Esophagus squamous epithelium (tissue), 5 donors: ENCODE data around the gene PRRX1. TPM values are rescaled to one million over a fixed set of nuclear protein-coding genes. Genes with fewer than 3 reads are reported as not detected.

ENCODE experiments used
- DNase-seq: peaks from one replicate; lab custom pipeline; 2025; lab: John Stamatoyannopoulos, UW
- H3K27ac ChIP-seq, 4 donors: fragments of 200-600 bp; sonication (generic); one replicate each; pipeline ENCODE4 v1.5.1; 2016 to 2019; ENCODE audit warnings: mild to moderate bottlenecking in 1 of 4
- H3K27me3 ChIP-seq, 4 donors: fragments of 200-600 bp; sonication (generic); 1 replicate in 3 of 4; 2 replicates in 1 of 4; pipeline versions ENCODE4 v1.5.1 to v1.6.0; 2017 to 2021; ENCODE audit warnings: antibody characterized with exemption in 1 of 4
- H3K36me3 ChIP-seq, 3 donors: fragments of 200-600 bp; sonication (generic); one replicate each; pipeline ENCODE4 v1.5.1; 2016 to 2019
- H3K4me1 ChIP-seq, 3 donors: fragments of 200-600 bp; sonication (generic); one replicate each; pipeline ENCODE4 v1.5.1; 2017 to 2019
- H3K4me3 ChIP-seq, 4 donors: fragments of 200-600 bp; sonication (generic); 1 replicate in 3 of 4; 2 replicates in 1 of 4; pipeline ENCODE4 v1.5.1; 2016 to 2019; ENCODE audit warnings: mild to moderate bottlenecking in 2 of 4, moderate library complexity in 1 of 4
- H3K9me3 ChIP-seq, 3 donors: fragments of 200-600 bp; sonication (generic); one replicate each; pipeline ENCODE4 v1.5.1; 2016 to 2019
- CTCF ChIP-seq, 6 experiments: fragments of 450-650 bp in 4 of 6; fragments of 200-600 bp in 2 of 6; sonication (generic) in 2 of 6; IDR thresholded peaks; one replicate each; pipeline ENCODE4 v1.5.1; 2016 to 2019; ENCODE audit warnings: antibody characterized with exemption in 6 of 6, mild to moderate bottlenecking in 4 of 6, moderate library complexity in 4 of 6
- POLR2A ChIP-seq, 4 donors: fragments of 450-650 bp; IDR thresholded peaks; one replicate each; pipeline ENCODE4 v1.6.1; 2017; ENCODE audit warnings: antibody characterized with exemption in 4 of 4, mild to moderate bottlenecking in 4 of 4, moderate library complexity in 3 of 4
- WGBS, 2 donors: methylation state at CpG; one replicate each; pipeline ENCODE4 v1.1.5; 2018; 5-methylcytosine and 5-hydroxymethylcytosine counted together
- intact Hi-C: fragments of 100-400 bp; cut with DNase I; formaldehyde crosslinking; loops from one replicate; pipeline ENCODE4 v1.15.0; 2022
- total RNA-seq, 4 donors: library from RNA; depleted of rRNA; stranded (reverse); fragments of >200 nt; gene quantifications; one replicate each; pipeline ENCODE4 v1.1.0, GENCODE V29; 2016
- donor health status: DM: yes; HTN: yes; CAD: no.

Gene PRRX1
- total RNA-seq, 4 donors from 2014 or later, result 2.2 to 20.4 (median 10.3) TPM

DNA sequence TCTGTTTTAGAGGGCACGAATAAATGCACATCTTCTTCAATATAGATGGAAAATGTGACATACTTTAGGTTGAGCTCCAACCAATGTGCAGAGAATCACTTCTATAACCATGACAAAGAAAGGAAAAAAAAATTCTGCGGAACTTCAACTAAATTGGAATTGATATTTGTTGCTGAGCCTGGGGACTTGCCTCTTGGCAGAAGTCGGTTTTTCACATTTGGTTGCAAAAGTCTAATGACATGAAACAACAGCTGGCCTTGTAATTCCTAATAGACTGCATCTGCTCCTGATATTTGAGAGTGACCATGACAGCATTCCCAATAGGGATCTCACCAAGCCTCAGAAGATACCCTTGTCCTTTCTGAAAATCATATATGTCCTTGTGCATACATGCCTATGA lies 112.8 kb downstream of the PRRX1 start:
- DNase-seq, result no peak
- no peak overlapping the region for H3K4me3 ChIP-seq
- TF ChIP-seq POLR2A (IDR thresholded peaks at IDR 0.05) (no peak), CTCF (IDR thresholded peaks at IDR 0.05) (no peak)
- no peaks in the 10 kb centered on the region for H3K4me1 ChIP-seq
- no peaks in the 10 kb centered on the region for H3K36me3 ChIP-seq
- no peaks in the 10 kb centered on the region for H3K9me3 ChIP-seq
- H3K27me3 ChIP-seq, result no peaks in the 10 kb centered on the region
- WGBS, 2 donors, result 64 to 78% methylated on average over 3 of the region's 3 CpGs
- H3K27ac ChIP-seq, result no peak overlapping the region
- intact Hi-C loops, result no loop called here

Other genes with a start within 250 kb of the PRRX1 start
- gene GORAB, start 132.0 kb upstream of the PRRX1 start, total RNA-seq, result 10 to 100 TPM in 1 of 4 donors, 1 to 10 TPM in 3; 3.3 to 11.8 (median 5.7) TPM